HG03565 (cell line): Measurements from ENCODE around the gene CLP1.
"Not testable (repeated sequence)": the region's sequence is repeated elsewhere in the genome, so short reads cannot be mapped to it uniquely, and the experiment has no call there.

Experiments used
- ATAC-seq: cut with Tn5 transposase; IDR thresholded peaks from one replicate; pipeline ENCODE4 v1.9.1; 2021; ENCODE audit warnings: mild to moderate bottlenecking, moderate library complexity; ENCODE audit not compliant: unreplicated experiment

Gene CLP1

DNA sequence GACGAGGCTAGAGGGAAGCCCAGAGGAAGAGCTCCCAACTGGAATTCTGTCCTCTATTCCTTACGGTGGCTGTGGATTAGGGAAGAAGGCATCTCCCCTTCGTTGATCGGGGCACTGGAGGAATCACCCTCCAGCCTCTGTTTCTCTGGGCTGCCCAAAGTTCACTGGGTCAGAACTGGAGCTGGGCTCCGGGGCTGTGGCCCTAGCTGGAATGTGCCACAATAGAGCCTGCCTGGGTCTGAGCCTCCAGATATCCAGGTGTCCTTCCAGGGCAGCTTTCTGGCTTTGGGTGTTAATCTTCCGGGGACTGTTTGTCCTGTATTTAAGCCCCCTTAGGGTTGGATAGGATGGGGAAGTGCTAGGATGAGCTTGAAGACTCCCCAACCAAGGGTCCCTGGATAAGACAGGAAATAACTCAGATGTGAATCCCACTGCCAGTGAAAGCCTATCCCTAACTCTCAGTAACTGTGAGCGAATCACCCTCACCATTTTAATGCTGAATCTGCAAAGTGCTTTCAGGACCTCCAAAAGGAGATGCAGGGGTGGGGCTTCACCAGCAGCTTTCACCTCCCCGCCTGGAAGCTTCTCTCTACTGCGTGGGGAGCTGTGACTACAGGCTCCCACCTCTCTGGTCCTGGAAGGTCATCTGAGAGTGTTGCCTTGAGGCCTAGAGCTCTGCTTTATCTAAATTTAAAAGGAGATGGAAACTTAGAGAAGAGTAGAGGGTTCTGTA lies 17.3 kb upstream of the CLP1 start:
- no peak for ATAC-seq

DNA sequence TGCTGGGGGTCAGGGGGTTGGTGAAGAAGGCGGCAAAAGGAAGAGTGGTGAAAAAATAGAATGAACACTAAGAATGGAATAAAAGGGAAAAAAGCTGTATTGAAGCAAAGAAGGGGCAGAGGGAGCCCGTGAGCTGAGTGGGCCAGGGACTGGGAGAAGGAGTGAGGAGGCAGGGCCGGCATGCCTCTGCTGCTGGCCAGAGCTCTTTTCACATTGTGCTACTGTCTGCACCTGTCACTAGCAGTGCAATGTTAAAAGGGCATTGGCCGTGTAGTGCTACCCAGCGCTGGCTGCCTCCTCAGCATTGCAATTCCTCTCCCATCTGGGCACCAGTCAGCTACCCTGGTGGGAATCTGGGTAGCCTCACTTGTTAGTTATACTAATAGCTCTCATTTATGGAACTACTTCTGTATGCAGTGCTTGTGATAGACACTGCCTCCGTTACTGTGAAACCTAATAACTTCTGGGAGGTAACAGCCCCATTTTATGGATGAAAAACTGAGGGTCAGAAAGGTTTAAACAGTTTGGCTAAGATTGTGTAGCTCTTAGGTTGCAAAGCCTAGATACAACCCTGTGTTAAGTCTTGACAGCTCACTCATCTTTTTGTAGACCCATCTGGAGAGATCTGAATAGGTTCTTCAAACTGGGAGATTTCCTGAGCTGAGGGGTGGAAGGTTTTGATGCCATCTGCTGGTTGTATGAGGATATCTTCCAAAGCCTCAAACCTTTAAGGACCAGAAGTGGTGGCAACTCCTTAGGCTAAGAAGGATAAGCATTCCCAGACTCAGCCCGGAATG lies 16.4 kb upstream of the CLP1 start:
- ATAC-seq = no peak

DNA sequence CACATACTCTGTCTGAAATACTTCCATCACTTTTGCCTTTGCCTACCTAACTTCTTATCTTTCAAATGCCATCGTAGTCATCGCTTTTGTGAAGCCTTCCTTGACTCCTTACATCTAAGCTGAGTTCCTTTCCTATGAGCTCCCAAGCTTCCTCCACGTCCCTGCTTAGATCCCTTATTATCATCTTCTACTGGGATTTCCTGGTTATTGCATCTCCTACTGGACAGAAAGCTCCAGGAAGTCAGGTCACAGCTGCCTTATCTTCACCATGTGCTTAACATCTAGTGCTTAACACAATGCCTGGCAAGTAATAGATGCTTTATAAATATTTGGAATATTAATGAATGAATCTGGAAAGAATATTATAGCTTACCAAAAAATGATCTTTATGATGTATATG lies 13.8 kb upstream of the CLP1 start:
- ATAC-seq = no peak

DNA sequence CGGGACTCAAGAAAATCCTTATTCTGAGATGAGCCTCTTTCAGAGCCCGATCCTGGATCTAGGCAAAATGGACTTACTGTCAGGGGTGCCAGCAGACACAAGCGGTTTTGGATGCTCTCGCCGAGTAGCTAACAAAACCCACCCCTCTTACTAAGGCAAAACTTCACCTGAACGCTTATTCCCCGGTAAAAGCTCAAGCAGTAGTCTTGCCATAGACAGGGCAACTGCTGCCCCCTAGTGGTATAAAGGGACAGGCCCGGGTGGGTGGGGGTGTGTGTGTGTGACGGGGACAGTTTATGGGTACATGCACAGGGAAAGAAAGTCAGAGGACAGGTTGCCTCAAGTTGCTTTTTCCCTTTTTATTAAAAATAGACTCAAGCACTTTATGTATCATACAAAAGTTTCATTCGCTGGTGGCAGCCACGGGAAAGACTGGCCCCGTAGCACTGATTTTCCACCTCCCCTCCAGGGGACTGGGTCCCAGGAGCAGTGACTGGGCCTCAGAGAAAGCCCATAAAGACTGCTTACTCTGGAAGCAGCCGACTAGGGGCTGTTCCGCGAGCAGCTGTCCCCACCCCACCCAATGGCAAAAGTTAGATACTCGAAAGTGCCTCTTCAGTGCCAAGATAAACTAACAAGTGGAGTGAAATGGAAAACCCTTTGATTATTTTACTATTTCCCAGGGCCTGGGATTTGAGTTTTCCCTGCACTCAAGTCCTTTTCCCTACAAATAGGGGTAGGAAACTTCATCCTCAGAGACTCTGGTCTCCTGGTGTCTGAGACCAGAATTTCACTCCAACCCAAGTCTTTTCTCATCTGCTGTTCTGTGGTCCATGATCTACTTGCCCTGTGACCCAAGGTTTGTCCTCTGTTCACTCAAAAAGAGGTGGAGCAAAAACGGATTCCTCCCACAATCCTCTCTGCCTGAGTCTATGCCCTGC lies 12.5 kb upstream of the CLP1 start:
- peak; percentile 61 for ATAC-seq

DNA sequence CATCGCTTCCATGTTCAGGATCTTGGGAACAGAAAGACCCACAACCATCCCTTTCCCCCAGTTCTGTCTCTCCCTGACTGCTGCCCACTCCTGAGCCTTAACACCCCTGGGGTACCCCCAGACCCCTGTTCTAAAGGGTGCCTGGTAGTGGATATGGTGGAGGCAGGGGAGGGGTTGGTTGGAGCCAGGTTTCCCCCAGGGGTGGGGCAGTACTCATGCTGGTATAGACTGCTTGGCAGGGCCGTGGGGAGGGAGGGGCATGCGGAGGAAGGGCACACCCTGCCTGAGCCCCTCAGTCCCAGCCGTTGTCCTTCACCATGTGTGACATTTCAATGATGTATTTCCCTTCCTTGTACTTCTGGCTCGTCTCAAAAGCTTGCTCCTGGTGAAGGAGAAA lies 11.9 kb upstream of the CLP1 start:
- ATAC-seq = no peak

DNA sequence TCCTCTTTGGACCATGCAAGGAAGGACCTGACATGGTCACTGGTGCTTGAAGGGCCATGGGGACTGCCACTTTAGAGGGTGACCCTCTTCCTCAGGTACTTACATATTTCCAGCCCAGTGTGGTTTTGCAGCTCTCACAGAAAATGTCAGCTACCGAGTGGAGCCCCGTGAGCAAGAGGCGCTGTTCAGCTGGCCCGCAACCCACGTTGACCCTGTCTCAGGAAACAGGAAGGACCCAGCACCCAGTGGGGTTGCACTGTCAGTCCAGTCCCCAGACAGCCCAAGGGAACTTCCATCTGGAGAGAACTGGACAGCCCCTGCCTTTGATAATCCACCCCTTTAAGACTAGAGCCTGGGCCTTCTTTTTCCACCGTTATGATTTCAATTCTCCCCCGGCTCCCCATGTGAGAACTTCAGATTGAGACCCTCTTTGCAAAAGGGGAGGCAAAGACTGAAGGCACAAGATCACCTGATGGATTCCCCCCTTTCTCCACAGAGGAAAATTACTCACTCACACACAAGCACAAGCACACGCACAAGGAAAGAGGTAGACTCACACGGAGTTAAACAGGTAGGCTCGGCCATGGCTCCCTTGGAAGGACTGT lies 11.3 kb upstream of the CLP1 start:
- no peak for ATAC-seq

DNA sequence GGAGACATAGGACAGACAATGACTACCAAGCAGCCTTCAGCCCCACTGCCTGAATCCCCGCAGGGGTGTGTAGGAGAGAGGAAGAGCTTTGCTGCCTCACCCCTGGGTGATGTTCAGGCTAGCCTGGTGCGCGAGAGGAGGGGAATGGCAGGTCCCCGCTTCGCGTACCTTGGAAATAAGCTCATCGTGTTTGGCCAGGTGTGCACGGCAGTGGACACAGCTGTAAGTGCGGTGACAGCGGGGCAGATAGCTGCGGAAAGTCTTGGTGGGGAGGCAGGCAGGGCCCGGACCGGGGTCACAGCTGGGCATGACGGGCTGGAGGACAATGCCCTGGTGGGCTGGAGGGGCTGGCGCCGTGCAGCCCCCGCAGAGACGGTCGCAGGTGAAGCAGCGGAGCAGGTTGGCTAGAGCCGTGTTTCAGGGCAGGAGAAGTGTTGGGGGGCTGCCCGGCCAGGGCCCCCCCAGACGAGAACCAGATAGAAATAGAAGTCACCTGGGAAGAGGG lies 10.7 kb upstream of the CLP1 start:
- no peak for ATAC-seq

DNA sequence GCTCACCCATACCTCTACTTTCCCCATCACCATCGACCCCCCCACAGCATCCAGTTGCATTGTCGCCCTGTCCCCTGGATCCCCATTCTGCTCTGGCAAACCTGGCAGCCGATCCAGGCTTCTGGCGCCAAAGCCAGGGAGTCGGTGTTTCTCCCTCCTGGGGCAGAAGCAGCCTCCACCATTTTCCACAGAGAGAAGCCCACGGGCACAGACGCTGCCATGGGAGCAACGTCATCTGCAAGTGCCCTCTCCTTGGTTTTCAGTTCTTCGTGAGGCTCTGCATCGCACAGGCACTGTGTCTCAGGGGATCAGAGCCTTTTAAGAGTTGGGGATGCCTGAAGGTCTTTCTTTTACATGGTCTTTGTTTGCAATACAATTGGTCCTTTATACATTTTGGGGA lies 10.2 kb upstream of the CLP1 start:
- no peak for ATAC-seq

DNA sequence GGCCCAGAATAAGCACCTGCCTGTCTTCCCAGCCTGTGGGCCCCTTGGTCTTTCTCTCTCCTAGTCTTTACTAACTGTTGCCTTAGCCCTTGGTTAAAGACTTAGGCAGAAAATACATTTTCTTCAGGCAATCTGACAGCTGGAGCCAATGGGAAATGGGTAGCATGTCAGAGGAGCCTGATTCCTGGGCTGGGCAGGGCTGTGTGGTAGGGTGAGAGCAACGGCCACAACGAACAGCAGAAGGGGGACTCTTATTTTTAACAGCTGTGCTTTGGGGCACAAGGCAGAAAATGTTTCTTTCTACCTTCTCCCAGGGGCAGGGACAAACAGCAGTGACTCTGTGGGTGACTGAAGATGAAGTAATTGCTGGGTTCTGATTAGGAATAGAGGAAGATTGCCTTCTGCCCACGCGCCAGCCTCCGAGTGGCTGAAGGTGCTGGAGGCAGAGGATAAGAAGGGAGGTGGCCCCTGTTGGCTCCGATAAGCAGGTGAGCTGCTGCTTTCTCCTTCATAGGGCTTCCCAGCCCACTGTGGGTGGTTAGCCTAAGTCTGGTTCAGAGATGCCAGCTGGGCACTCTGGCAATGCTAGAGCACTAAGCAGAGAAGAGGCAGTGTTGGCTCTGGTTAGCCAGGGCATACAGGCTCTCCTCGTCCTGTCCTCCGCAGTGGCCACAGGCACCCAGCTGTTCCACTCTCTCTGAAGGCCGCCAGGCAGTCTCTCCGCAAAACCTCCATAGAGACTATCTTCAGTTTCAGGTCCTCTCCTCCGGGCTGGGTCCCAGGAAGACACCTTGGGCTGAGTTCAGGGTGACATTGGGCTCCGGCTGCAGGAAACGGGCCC lies 9.4 kb upstream of the CLP1 start:
- ATAC-seq = no peak

DNA sequence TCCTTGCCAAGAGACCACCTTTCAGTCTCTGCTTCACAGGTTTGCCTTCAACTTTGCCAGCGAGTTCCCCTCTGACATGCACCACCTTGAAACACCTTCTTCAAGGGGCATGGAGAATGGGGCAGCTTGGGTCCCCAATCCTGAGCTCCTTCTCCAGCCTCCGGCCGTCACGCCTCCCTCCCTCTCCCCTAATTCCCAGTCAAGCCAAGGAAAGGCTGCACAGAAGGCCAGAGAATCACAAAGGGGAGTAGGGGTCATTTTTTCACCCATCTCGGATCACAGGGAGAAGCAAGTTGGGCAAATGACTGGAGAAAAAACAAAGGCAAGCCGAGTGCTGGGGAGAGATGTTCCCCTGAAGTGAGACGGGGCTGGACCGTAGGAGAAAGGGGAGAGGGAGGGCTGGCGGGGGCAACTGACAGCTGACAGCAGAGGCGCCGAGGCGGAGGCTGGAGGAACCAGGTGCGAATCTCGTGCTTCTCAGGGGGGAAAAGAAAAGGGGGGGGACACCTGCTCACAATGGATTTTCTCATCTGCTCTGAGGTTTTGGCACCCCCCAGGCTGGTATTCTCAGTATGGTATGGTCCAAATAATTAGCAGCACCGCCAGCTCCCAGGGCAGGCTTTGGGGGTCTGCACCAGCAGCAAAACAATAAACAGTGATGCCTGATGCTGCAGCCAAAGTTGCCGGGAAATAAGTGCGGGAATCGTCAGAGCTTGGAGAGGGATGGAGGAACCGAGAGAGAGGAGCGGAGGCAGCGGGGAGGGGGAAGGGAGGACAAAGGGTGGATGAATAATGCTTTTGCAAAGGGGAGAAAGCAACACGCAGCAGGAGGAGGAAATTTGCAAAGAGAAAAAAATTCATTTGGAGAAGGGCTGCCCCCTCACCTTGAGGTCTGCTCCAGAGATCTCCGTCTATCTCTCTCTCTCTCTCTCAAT lies 8.5 kb upstream of the CLP1 start:
- no peak for ATAC-seq

DNA sequence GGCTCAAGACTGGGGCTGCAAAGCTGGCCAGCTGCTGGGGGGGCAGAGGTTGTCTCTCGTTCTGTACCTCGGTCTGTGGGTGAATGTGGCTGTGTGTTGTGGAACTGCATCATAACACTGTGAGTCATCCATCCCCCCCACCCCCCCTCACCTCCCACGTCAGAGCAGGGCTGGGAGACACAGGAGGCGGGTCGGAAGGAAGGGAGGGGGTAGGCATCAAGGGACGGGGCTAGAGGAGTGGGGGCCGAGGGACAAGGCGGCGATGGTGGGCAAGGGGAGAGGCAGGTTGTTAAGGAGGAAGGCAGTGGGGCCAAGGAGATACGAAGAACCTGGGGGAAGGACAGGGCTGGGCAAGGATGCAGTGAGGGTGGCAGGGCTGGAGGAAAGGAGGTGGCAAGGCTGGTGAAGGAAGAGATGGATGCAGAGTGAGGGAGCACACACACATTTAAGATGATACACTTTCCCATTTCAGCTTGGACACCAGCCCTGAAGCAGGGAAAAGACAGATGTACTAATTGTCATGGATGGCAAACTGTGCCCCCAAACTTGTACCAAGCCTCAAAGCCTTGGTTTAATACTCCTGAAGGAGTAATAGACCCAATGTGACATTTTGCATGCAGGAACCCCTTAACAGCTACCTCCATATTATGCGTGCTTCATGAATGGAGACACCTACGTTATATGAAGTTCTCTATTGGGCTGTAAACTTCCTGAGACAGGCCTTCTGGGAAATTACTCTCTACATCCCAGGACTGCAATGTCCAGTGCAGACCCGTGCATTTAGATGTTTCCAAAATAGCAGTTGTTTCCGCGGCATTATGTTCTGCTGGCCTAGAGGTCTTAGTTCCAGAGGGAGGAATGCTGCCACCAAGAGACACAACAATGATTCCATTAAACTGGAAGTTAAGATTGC lies 7.5 kb upstream of the CLP1 start, which contains the start of gene YPEL4:
YPEL4 (minus strand) TSS at position 87 of the 913 bp plus-strand sequence. CDS start 2,805 bp downstream, outside the sequence.
- ATAC-seq = no peak

DNA sequence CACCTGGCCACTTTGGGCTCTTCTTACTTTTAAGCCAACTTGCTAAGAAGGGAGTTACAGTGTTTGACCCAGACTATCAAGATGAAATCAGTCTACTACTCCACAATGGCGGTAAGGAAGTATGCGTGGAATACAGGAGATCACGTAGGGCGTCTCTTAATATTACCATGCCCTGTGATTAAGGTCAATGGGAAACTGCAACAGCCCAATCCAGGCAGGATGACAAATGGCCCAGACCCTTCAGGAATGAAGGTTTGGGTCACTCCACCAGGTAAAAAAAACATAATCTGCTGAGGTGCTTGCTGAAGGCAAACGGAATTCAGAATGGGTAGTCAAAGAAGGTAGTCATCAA lies 6.8 kb upstream of the CLP1 start:
- ATAC-seq = no peak

DNA sequence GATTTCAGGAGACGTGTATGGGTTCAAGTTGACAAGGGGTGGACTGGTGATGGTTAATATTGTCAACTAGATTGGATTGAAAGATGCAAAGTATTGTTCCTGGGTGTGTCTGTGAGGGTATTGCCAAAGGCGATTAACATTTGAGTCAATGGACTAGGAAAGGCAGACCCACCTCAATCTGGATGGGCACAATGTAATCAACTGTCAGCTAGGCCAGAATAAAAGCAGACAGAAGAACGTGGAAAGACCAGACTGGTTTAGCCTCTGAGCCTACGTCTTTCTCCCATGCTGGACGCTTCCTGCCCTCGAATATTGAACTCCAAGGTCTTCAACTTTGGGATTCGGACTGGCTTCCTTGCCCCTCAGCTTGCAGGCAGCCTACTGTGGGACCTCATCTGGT lies 6.2 kb upstream of the CLP1 start:
- no peak for ATAC-seq

DNA sequence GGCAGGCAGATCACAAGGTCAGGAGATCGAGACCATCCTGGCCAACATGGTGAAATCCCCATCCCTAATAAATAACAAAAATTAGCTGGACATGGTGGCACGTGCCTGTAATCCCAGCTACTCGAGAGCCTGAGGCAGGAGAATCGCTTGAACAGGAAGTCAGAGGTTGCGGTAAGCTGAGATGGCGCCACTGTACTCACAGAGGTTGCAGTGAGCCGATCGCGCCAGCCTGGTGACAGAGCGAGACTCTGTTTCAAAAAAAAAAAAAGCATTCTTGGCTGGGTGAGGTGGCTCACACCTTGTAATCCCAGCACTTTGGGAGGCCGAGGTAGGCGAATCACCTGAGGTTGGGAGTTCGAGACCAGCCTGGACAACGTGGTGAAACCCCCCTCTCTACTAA lies 5.3 kb upstream of the CLP1 start:
- not testable (repeated sequence) for ATAC-seq

DNA sequence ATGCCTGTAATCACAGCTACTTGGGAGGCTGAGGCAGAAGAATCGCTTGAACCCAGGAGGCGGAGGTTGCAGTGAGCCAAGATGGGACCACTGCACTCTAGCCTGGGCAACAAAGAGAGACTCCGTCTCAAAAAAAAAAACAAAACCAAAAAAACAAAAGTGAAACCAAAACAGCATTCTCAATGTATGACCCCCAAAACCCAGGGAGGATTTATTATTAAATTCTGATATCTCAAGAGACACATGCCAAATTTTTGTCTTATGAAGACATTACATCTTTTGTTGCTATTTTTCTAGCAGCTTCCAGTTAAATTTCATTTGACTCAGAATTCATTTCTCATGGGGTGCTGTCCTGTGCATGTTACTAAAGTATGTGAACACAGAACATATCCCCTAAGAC lies 4.9 kb upstream of the CLP1 start:
- no peak for ATAC-seq

DNA sequence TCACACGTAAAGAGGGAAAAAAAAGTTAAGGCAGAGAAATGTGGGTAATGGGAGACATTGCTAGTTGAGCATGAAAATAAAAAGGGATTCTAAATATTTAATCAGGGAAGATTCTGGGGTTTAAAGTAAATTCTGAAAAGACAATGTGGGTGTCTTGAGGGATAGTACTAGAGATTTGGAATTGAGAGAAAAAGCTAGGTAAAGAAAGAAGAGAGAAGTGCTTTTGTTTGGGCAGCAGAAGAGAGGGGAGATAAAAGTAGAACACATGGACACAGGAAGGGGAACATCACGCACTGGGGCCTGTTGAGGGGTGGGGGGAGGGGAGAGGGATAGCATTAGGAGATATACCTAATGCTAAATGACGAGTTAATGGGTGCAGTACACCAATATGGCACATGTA lies 4.4 kb upstream of the CLP1 start:
- no peak for ATAC-seq

DNA sequence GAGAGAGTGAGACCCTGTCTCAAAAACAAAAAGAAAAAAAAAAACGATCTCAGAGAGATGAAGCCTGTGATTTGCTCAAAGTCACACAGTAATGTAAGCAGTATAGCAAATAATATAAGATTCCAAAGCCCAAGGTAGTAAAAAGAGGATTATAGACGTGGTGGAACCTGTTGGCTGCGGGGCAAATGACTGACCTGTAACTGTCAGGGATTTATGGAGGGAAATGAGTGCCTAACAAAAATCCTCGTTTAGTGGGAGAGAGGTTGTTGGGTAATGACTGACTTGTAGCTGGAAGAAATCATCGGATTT lies 723 bp upstream of the CLP1 start:
- ATAC-seq = no peak

DNA sequence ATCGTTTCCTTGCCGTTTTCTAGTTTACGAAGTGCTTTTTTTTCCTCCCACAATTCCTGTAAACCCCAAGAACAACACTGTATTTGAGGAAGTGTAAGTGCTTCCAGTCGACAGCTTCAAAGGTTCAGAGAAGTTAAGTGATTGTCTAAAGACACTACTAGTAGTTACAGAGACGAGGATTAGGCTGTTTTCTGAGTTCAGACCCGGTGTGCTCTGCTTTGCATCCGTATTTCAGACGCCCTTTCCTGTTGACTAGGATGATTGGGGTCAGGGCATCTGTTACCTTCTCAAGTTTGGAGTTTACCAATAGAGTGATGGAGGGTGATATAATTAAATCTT lies 430 bp downstream of the CLP1 start:
- ATAC-seq = no peak
